ENCODE data around the gene GIGYF1.

DNA sequence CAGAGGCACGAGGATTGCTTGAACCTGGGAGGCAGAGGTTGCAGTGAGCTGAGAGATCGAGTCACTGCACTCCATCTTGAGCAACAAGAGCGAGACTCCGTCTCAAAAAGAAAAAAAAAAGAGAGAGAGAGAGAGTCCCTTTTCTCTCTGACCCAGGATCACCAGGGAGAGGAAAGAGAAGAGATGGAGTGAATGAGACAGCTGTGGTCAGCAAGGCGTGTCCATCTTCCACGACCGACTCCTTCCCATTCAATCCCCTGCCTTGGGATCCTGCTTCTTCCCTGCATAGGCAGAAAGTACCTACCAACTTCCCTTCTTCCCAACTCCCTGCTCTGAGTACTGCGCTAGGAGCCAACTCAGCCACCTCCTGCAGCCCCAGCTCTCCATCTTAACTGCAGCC, 34.1 kb upstream of the GIGYF1 start:
- TF ChIP-seq, protein P1, sequence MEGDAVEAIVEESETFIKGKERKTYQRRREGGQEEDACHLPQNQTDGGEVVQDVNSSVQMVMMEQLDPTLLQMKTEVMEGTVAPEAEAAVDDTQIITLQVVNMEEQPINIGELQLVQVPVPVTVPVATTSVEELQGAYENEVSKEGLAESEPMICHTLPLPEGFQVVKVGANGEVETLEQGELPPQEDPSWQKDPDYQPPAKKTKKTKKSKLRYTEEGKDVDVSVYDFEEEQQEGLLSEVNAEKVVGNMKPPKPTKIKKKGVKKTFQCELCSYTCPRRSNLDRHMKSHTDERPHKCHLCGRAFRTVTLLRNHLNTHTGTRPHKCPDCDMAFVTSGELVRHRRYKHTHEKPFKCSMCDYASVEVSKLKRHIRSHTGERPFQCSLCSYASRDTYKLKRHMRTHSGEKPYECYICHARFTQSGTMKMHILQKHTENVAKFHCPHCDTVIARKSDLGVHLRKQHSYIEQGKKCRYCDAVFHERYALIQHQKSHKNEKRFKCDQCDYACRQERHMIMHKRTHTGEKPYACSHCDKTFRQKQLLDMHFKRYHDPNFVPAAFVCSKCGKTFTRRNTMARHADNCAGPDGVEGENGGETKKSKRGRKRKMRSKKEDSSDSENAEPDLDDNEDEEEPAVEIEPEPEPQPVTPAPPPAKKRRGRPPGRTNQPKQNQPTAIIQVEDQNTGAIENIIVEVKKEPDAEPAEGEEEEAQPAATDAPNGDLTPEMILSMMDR (IDR thresholded peaks at IDR 0.05), result no peak
- TF ChIP-seq POLR2A (IDR thresholded peaks at IDR 0.05), result no peak

All from breast epithelium (tissue), 3 donors.